Subcutaneous adipose tissue (tissue), 4 donors: ENCODE results near the gene POLR3C. TPM values are rescaled to one million over a fixed set of nuclear protein-coding genes. Genes with fewer than 3 reads are reported as not detected.

Source experiments
- CTCF ChIP-seq: fragments of 450-650 bp; IDR thresholded peaks from one replicate; pipeline ENCODE4 v1.5.1; 2016; ENCODE audit warnings: low read depth, mild to moderate bottlenecking, control low read depth, antibody characterized with exemption, moderate library complexity
- total RNA-seq, 4 donors: library from RNA; depleted of rRNA; stranded (reverse); fragments of >200 nt; gene quantifications; one replicate each; pipeline ENCODE4 v1.1.0, GENCODE V29; 2016

POLR3C gene
- total RNA-seq, 4 donors from 2014 or later: 30.5 to 39.0 (median 37.1) TPM

- no peak for TF ChIP-seq CTCF
Measured at GRCh38 chr1:145805057-145805456, 18.9 kb upstream of the POLR3C start.

- no peak for TF ChIP-seq CTCF
Measured at GRCh38 chr1:145806408-145806807, 17.6 kb upstream of the POLR3C start.

- TF ChIP-seq CTCF: no peak
Measured at GRCh38 chr1:145806844-145807243, 17.2 kb upstream of the POLR3C start.

- no peak for TF ChIP-seq CTCF
Measured at GRCh38 chr1:145824499-145824842, 471 bp downstream of the POLR3C start.

GRCh38 chr1:145826030-145826429 is 2.0 kb downstream of the POLR3C start:
- no peak for TF ChIP-seq CTCF

- TF ChIP-seq CTCF: no peak
Measured at GRCh38 chr1:145827966-145828365, 4.0 kb downstream of the POLR3C start.

GRCh38 chr1:145828367-145829026 is 4.5 kb downstream of the POLR3C start:
- no peak for TF ChIP-seq CTCF
